Astrocyte of the hippocampus (primary cell): ENCODE measurements around the gene PACSIN2.
A peak's percentile ranks its signal among the peaks of the same experiment; 100 is the strongest.
"Not testable (repeated sequence)": the region's sequence is repeated elsewhere in the genome, so short reads cannot be mapped to it uniquely, and the experiment has no call there.

Source experiments
- DNase-seq: peaks from one replicate; pipeline ENCODE4 v3.0.0; 2011; ENCODE audit warnings: low read depth, low spot score

PACSIN2 gene

GRCh38 chr22:42928969-42929837, 85.7 kb downstream of the PACSIN2 start:
- no peak for DNase-seq

- no peak for DNase-seq
Measured at GRCh38 chr22:42927966-42928365, 87.0 kb downstream of the PACSIN2 start.

GRCh38 chr22:42926768-42927167, 88.2 kb downstream of the PACSIN2 start:
- DNase-seq, result no peak

- peak; percentile 19 for DNase-seq
Measured at GRCh38 chr22:42926104-42926503, 88.8 kb downstream of the PACSIN2 start.

- DNase-seq, result no peak
Measured at GRCh38 chr22:42925598-42925997, 89.4 kb downstream of the PACSIN2 start.

- not testable (repeated sequence) for DNase-seq
Measured at GRCh38 chr22:42925031-42925430, 89.9 kb downstream of the PACSIN2 start.

- DNase-seq, result no peak
Measured at GRCh38 chr22:42924436-42924835, 90.5 kb downstream of the PACSIN2 start.

GRCh38 chr22:42922374-42923191, 92.4 kb downstream of the PACSIN2 start:
- no peak for DNase-seq

GRCh38 chr22:42920101-42920820, 94.7 kb downstream of the PACSIN2 start:
- DNase-seq, result peak; percentile 65

GRCh38 chr22:42919199-42919598, 95.8 kb downstream of the PACSIN2 start:
- peak; percentile 52 for DNase-seq

- DNase-seq, result no peak
Measured at GRCh38 chr22:42918500-42918899, 96.4 kb downstream of the PACSIN2 start.

- not testable (repeated sequence) for DNase-seq
Measured at GRCh38 chr22:42917358-42917757, 97.6 kb downstream of the PACSIN2 start.

GRCh38 chr22:42915980-42916765, 98.8 kb downstream of the PACSIN2 start:
- no peak for DNase-seq

GRCh38 chr22:42914511-42915076, 100.4 kb downstream of the PACSIN2 start:
- no peak for DNase-seq

GRCh38 chr22:42913874-42914510, 101.0 kb downstream of the PACSIN2 start:
- no peak for DNase-seq

GRCh38 chr22:42912059-42912458, 102.9 kb downstream of the PACSIN2 start:
- DNase-seq, result no peak

GRCh38 chr22:42910221-42910942, 104.6 kb downstream of the PACSIN2 start:
- no peak for DNase-seq

GRCh38 chr22:42909363-42910058, 105.4 kb downstream of the PACSIN2 start:
- no peak for DNase-seq

- no peak for DNase-seq
Measured at GRCh38 chr22:42908374-42908746, 106.6 kb downstream of the PACSIN2 start.
